ENCODE data around the gene MAP3K20. TPM values are rescaled to one million over a fixed set of nuclear protein-coding genes. Genes with fewer than 3 reads are reported as not detected.

MAP3K20 gene
- total and polyA plus RNA-seq, 2 experiments from 2014 or later: 7.6 to 9.6 TPM

GRCh38 chr2:173193925-173194324 is 118.3 kb downstream of the MAP3K20 start:
- no peaks in the 10 kb centered on the region for H3K27me3 Mint-ChIP-seq (ENCODE audit: insufficient read depth, low read depth, poor library complexity)
- Histone ChIP-seq H4K20me1 (replicated peaks; ENCODE audit: insufficient read depth) (no peaks in the 10 kb centered on the region), H3K36me3 (ENCODE audit: insufficient read depth) (no peaks in the 10 kb centered on the region), H3K79me2 (replicated peaks; ENCODE audit: insufficient read depth) (no peaks in the 10 kb centered on the region), H3K9me2 (ENCODE audit: insufficient read depth) (no peaks in the 10 kb centered on the region), H3K4me2 (peak overlapping the region; percentile 12), H3K27ac (ENCODE audit: low read depth) (peak overlapping the region; percentile 12; the same call in 1 of the 2 replicates), H3K4me3 (no peak overlapping the region), H3K27me3 (ENCODE audit: insufficient read depth) (no peaks in the 10 kb centered on the region), H3K4me1 (ENCODE audit: insufficient read depth) (peaks cover 60% of the 10 kb centered on the region), H2AFZ (no peak overlapping the region), H3F3A (replicated peaks; ENCODE audit: low read depth) (no peaks in the 10 kb centered on the region)
- DNase-seq (ENCODE audit: low spot score) (peak; percentile 41), ATAC-seq (no peak)
- H3K4me3 Mint-ChIP-seq: no peak overlapping the region
- TF ChIP-seq ETS1 (IDR thresholded peaks at IDR 0.05) (no peak), ZNF114 (CRISPR knock-in tag; IDR thresholded peaks at IDR 0.05) (no peak), CTCF (conservative IDR thresholded peaks at IDR 0.05; ENCODE audit: low read depth in 2 of 2) (no peak), NANOG (IDR thresholded peaks at IDR 0.05; ENCODE audit: borderline replicate concordance) (no peak), REST (IDR thresholded peaks at IDR 0.05; ENCODE audit: unreplicated experiment) (no peak), CREB1 (CRISPR knock-in tag; IDR thresholded peaks at IDR 0.05; ENCODE audit: low read depth) (no peak), EZH2phosphoT487 (IDR thresholded peaks at IDR 0.05; ENCODE audit: unreplicated experiment) (no peak), ZNF462 (CRISPR knock-in tag; IDR thresholded peaks at IDR 0.05) (no peak), JUNB (IDR thresholded peaks at IDR 0.05; ENCODE audit: unreplicated experiment) (no peak), ZNF331 (CRISPR knock-in tag; IDR thresholded peaks at IDR 0.05; ENCODE audit: low read depth) (no peak), POLR2AphosphoS5 (IDR thresholded peaks at IDR 0.05; ENCODE audit: low read depth) (no peak), EZH2 (IDR thresholded peaks at IDR 0.05; ENCODE audit: low read depth, unreplicated experiment) (no peak), STAT1 (IDR thresholded peaks at IDR 0.05; ENCODE audit: unreplicated experiment) (no peak)
- no peaks in the 10 kb centered on the region for H3K9me3 Mint-ChIP-seq
- peak overlapping the region; percentile 81 for H3K27ac Mint-ChIP-seq
- H3K36me3 Mint-ChIP-seq (ENCODE audit: low read depth): no peaks in the 10 kb centered on the region; the same call in 2 of the 3 replicates
- H3K4me1 Mint-ChIP-seq: peaks cover 87% of the 10 kb centered on the region
